GM10266 (cell line): ENCODE measurements around the gene STAT5A.

Experiments used
- DNase-seq: peaks from one replicate; pipeline ENCODE4 v3.0.0; 2012; ENCODE audit errors: extremely low spot score
- CTCF ChIP-seq: IDR thresholded peaks from 2 replicates; pipeline ENCODE4 v1.5.1; 2012; ENCODE audit warnings: mild to moderate bottlenecking, low read depth; ENCODE audit not compliant: control insufficient read depth, insufficient read depth; ENCODE audit errors: missing control alignments

STAT5A gene

GRCh38 chr17:42306385-42306667 is 18.0 kb downstream of the STAT5A start:
- DNase-seq = no peak
- TF ChIP-seq CTCF = no peak

GRCh38 chr17:42307362-42307927 is 19.1 kb downstream of the STAT5A start:
- TF ChIP-seq CTCF = no peak
- DNase-seq = no peak

- no peak for TF ChIP-seq CTCF
- no peak for DNase-seq
These were observed 20.1 kb downstream of the STAT5A start for GRCh38 chr17:42308446-42308845.

- no peak for DNase-seq
- TF ChIP-seq CTCF = no peak
These were observed 20.8 kb downstream of the STAT5A start for GRCh38 chr17:42309142-42309541.

- no peak for TF ChIP-seq CTCF
- DNase-seq = no peak
These were observed 21.9 kb downstream of the STAT5A start for GRCh38 chr17:42309986-42310786.

- no peak for DNase-seq
These were observed 22.5 kb downstream of the STAT5A start for GRCh38 chr17:42310787-42311215.

More at GRCh38 chr17:42310787-42311215, 22.5 kb downstream of the STAT5A start:
- no peak for TF ChIP-seq CTCF
